Gastroesophageal sphincter (tissue), 3 donors: ENCODE results near the gene CYBC1.

Source experiments
- EP300 ChIP-seq: sonication (generic); formaldehyde crosslinking; IDR thresholded peaks from one replicate; pipeline ENCODE4 v1.6.1; 2017; ENCODE audit warnings: antibody characterized with exemption, mild to moderate bottlenecking
- POLR2A ChIP-seq, 2 donors: fragments of 450-650 bp; IDR thresholded peaks; one replicate each; pipeline ENCODE4 v1.6.1; 2017; ENCODE audit warnings: antibody characterized with exemption in 2 of 2, mild to moderate bottlenecking in 2 of 2, moderate library complexity in 1 of 2
- POLR2AphosphoS5 ChIP-seq: sonication (generic); formaldehyde crosslinking; IDR thresholded peaks from one replicate; pipeline ENCODE4 v1.6.1; 2017; ENCODE audit warnings: antibody characterized with exemption
- TF ChIP-seq, protein P1 (sequence below), 4 experiments: fragments of 200-600 bp in 2 of 4; fragments of 450-650 bp in 2 of 4; sonication (generic) in 1 of 4; IDR thresholded peaks; one replicate each; pipeline ENCODE4 v1.5.1; 2017 to 2019; ENCODE audit warnings: antibody characterized with exemption in 4 of 4, mild to moderate bottlenecking in 2 of 4, moderate library complexity in 2 of 4

- peak; percentile 28 for TF ChIP-seq POLR2AphosphoS5
- TF ChIP-seq POLR2A (IDR thresholded peaks at IDR 0.05) = peak; percentile 46 to 52
- TF ChIP-seq, protein P1, sequence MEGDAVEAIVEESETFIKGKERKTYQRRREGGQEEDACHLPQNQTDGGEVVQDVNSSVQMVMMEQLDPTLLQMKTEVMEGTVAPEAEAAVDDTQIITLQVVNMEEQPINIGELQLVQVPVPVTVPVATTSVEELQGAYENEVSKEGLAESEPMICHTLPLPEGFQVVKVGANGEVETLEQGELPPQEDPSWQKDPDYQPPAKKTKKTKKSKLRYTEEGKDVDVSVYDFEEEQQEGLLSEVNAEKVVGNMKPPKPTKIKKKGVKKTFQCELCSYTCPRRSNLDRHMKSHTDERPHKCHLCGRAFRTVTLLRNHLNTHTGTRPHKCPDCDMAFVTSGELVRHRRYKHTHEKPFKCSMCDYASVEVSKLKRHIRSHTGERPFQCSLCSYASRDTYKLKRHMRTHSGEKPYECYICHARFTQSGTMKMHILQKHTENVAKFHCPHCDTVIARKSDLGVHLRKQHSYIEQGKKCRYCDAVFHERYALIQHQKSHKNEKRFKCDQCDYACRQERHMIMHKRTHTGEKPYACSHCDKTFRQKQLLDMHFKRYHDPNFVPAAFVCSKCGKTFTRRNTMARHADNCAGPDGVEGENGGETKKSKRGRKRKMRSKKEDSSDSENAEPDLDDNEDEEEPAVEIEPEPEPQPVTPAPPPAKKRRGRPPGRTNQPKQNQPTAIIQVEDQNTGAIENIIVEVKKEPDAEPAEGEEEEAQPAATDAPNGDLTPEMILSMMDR (IDR thresholded peaks at IDR 0.05) = peak in 2 of 4 experiments; percentile 25 to 52
- no peak for TF ChIP-seq EP300
Measured at GRCh38 chr17:82418001-82418986, 32.3 kb downstream of the CYBC1 start, which contains the start of the genes HEXD and OGFOD3.
